Gastroesophageal sphincter (tissue), 4 donors: ENCODE data around the gene NFAT5. TPM values are rescaled to one million over a fixed set of nuclear protein-coding genes. Genes with fewer than 3 reads are reported as not detected.
A peak's percentile ranks its signal among the peaks of the same experiment; 100 is the strongest.

ENCODE experiments used
- ATAC-seq: fragments of 150-250 bp; one replicate; pipeline ENCODE4 v1.9.1; 2016; ENCODE audit warnings: mild to moderate bottlenecking, moderate library complexity
- H3K27ac ChIP-seq, 4 donors: fragments of 200-600 bp; sonication (generic) in 3 of 4; 1 replicate in 3 of 4; 2 replicates in 1 of 4; pipeline ENCODE4 v1.5.1; 2016 to 2019
- H3K27me3 ChIP-seq: fragments of 200-600 bp; sonication (generic); one replicate; pipeline ENCODE4 v1.5.1; 2019
- H3K36me3 ChIP-seq, 2 donors: fragments of 200-600 bp; sonication (generic); one replicate each; pipeline ENCODE4 v1.5.1; 2019; ENCODE audit warnings: control low read depth in 1 of 2
- H3K4me1 ChIP-seq, 3 donors: fragments of 200-600 bp; sonication (generic); 1 replicate in 2 of 3; 2 replicates in 1 of 3; pipeline ENCODE4 v1.5.1; 2016 to 2019; ENCODE audit warnings: control low read depth in 2 of 3
- H3K4me3 ChIP-seq, 2 donors: fragments of 200-600 bp; sonication (generic); one replicate each; pipeline ENCODE4 v1.5.1; 2019; ENCODE audit warnings: mild to moderate bottlenecking in 1 of 2, moderate library complexity in 1 of 2
- H3K9me3 ChIP-seq, 3 donors: fragments of 200-600 bp; sonication (generic); one replicate each; pipeline ENCODE4 v1.5.1; 2017 to 2019; ENCODE audit warnings: control low read depth in 2 of 3
- CTCF ChIP-seq, 4 experiments: fragments of 200-600 bp in 2 of 4; fragments of 450-650 bp in 2 of 4; sonication (generic) in 1 of 4; IDR thresholded peaks; one replicate each; pipeline ENCODE4 v1.5.1; 2017 to 2019; ENCODE audit warnings: antibody characterized with exemption in 4 of 4, mild to moderate bottlenecking in 2 of 4, moderate library complexity in 2 of 4
- EP300 ChIP-seq: sonication (generic); formaldehyde crosslinking; IDR thresholded peaks from one replicate; pipeline ENCODE4 v1.6.1; 2017; ENCODE audit warnings: antibody characterized with exemption, mild to moderate bottlenecking
- POLR2A ChIP-seq, 2 donors: fragments of 450-650 bp; IDR thresholded peaks; one replicate each; pipeline ENCODE4 v1.6.1; 2017; ENCODE audit warnings: antibody characterized with exemption in 2 of 2, mild to moderate bottlenecking in 2 of 2, moderate library complexity in 1 of 2
- POLR2AphosphoS5 ChIP-seq: sonication (generic); formaldehyde crosslinking; IDR thresholded peaks from one replicate; pipeline ENCODE4 v1.6.1; 2017; ENCODE audit warnings: antibody characterized with exemption
- WGBS, 2 donors: methylation state at CpG; one replicate each; pipeline ENCODE4 v1.1.5; 2018; ENCODE audit warnings: low coverage in 1 of 2; 5-methylcytosine and 5-hydroxymethylcytosine counted together
- total RNA-seq, 4 donors: library from RNA; depleted of rRNA; stranded (reverse); fragments of >200 nt; gene quantifications; one replicate each; pipeline ENCODE4 v1.1.0, GENCODE V29; 2016

NFAT5 gene
- total RNA-seq, 4 donors from 2014 or later = 43.8 to 79.1 (median 59.5) TPM

DNA sequence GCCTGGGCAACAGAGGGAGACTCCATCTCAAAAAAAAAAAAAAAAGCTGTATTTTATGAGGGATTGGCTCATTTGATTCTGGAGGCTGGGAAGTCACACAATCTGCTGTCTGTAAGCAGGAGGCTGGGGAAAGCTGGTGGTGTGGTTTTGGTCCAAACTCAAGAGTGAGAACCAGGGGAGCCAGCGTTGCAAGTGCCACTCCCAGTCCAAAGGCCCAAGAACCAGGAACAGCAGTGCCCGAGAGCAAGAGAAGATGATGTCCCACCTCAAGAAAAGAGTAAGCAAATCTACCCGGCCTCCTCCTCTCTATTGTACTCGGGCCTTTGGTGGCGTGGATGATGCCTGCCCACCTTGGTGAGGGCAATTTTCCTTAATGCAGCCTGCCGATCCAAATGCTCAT, 166.3 kb downstream of the NFAT5 start:
- no peak overlapping the region for H3K4me3 ChIP-seq
- H3K9me3 ChIP-seq = no peaks in the 10 kb centered on the region
- H3K27ac ChIP-seq = no peak overlapping the region
- 88 to 90% methylated on average over 2 to 6 of the region's 6 CpGs for WGBS, 2 donors
- no peaks in the 10 kb centered on the region for H3K27me3 ChIP-seq
- TF ChIP-seq POLR2A (IDR thresholded peaks at IDR 0.05) (no peak), EP300 (no peak), POLR2AphosphoS5 (no peak), CTCF (IDR thresholded peaks at IDR 0.05) (no peak)
- H3K4me1 ChIP-seq = peaks cover 0 to 18% (median 6%) of the 10 kb centered on the region in 3 donors
- no peaks in the 10 kb centered on the region for H3K36me3 ChIP-seq
- ATAC-seq = no peak

DNA sequence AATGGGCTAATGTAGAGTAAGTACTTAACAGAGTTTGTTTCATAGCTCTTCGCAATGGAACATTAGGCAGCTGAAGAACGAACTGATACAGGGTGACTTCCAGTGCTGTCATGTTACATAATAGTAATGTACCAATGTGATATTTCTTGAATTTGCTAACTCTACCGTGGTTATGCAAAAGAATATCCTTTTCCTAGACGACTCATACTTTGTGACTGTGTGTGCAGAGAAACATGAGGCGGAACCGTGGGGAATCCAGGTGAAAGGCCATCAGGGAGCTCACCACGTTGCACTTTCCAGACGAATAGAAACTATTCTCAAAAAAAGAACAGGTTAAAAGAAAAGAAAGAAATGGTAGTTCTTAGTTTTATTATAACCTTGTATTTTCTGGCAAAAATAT, 175.8 kb downstream of the NFAT5 start:
- Histone ChIP-seq H3K27ac (peak overlapping the region in 3 of 4 donors; percentile 38 to 58 (median 48)), H3K4me1 (peaks cover 0 to 13% (median 0%) of the 10 kb centered on the region in 3 donors), H3K36me3 (peaks cover 0 to 69% of the 10 kb centered on the region in 2 donors), H3K27me3 (no peaks in the 10 kb centered on the region), H3K9me3 (no peaks in the 10 kb centered on the region), H3K4me3 (no peak overlapping the region)
- TF ChIP-seq CTCF (IDR thresholded peaks at IDR 0.05) = no peak
- no peak for TF ChIP-seq EP300
- TF ChIP-seq POLR2AphosphoS5 = no peak
- TF ChIP-seq POLR2A (IDR thresholded peaks at IDR 0.05) = no peak
- ATAC-seq = peak; percentile 34
- 59 to 67% methylated on average over 8 of the region's 8 CpGs for WGBS, 2 donors

- Histone ChIP-seq H3K27ac (peak overlapping the region in 3 of 4 donors; percentile 38 to 58 (median 48)), H3K27me3 (no peaks in the 10 kb centered on the region), H3K36me3 (peaks cover 0 to 76% of the 10 kb centered on the region in 2 donors), H3K9me3 (no peaks in the 10 kb centered on the region), H3K4me1 (peaks cover 0 to 13% (median 0%) of the 10 kb centered on the region in 3 donors), H3K4me3 (no peak overlapping the region)
- TF ChIP-seq CTCF (IDR thresholded peaks at IDR 0.05) (no peak), POLR2AphosphoS5 (no peak), POLR2A (IDR thresholded peaks at IDR 0.05) (no peak), EP300 (no peak)
- no peak for ATAC-seq
- WGBS, 2 donors = 62 to 80% methylated on average over 9 to 14 of the region's 41 CpGs
These were observed 176.5 kb downstream of the NFAT5 start for GRCh38 chr16:69741951-69742904.

- Histone ChIP-seq H3K4me1 (peaks cover 0 to 13% (median 0%) of the 10 kb centered on the region in 3 donors), H3K27me3 (no peaks in the 10 kb centered on the region), H3K9me3 (no peaks in the 10 kb centered on the region), H3K4me3 (no peak overlapping the region), H3K36me3 (peaks cover 0 to 100% of the 10 kb centered on the region in 2 donors), H3K27ac (no peak overlapping the region)
- ATAC-seq = no peak
- WGBS, 2 donors = 88 to 96% methylated on average over 15 to 20 of the region's 35 CpGs
- no peak for TF ChIP-seq POLR2AphosphoS5
- TF ChIP-seq POLR2A (IDR thresholded peaks at IDR 0.05) = no peak
- no peak for TF ChIP-seq EP300
- no peak for TF ChIP-seq CTCF (IDR thresholded peaks at IDR 0.05)
These were observed 178.8 kb downstream of the NFAT5 start for GRCh38 chr16:69744363-69745231.
